GM18517 (cell line): Measurements from ENCODE around the gene EHD2.

Source experiments
- ATAC-seq: cut with Tn5 transposase; IDR thresholded peaks from one replicate; pipeline ENCODE4 v1.9.1; 2021; ENCODE audit warnings: mild to moderate bottlenecking, moderate library complexity; ENCODE audit not compliant: unreplicated experiment

EHD2 gene

DNA sequence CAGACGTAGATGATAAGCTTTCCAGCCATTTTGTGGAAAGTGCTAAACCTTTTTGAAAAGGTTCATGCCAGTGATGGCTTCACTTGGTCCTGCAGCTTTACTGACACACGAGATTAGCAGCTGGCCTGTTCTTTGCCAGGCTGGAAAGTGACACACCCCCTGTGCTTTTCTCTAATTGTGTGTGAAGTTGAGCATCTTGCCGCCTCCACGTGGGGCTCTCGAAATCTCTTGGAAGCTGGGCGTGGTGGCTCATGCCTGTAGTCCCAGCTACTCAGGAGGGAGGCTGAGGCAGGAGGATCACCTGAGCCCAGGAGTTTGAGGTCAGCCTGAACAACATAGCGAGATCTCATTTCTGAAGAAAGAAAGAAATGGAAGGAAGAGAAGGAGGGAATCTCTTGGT lies 25.3 kb upstream of the EHD2 start:
- no peak for ATAC-seq

- ATAC-seq, result no peak
These were observed 22.1 kb upstream of the EHD2 start for GRCh38 chr19:47691090-47691489.

DNA sequence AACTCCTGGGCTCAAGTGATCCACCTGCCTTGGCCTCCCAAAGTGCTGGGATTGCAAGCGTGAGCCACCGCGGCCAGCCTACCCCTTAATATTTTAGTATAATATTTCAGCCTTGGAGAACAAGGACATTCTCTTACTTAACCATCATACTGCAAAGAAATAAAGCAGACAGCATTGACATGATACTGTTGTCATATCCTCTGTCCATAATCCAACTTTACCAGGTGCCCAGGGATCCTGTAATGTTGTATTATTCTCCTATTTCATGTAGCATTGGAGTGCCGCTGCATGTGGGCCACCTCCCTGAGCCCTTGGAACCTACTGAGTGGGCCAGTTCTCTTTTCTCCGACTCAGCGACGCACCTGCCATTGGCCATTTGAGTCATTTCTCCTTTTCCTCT lies 21.4 kb upstream of the EHD2 start:
- no peak for ATAC-seq

DNA sequence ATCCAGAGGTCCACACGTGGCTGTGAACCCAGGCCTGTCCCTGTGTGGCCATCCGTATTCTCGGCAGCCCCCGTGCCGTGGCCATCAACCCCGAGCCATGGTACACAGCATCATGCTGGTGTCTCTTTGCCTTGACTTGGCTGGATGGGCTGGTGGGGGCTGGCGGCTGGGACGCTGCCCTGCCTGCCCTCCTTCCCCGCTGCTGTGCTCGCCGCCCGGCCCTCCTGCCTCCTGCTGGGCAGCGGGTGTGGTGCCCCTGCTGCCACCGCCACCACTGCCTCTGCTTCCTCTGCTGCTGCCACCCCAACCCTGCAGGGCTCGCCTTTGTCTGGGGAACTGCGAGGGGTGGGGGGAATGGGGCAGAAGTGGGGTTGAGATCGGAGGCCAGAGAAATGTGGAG lies 19.7 kb upstream of the EHD2 start:
- ATAC-seq, result no peak

GRCh38 chr19:47693903-47694302 lies 19.3 kb upstream of the EHD2 start:
- no peak for ATAC-seq

- no peak for ATAC-seq
These were observed 18.6 kb upstream of the EHD2 start for GRCh38 chr19:47694466-47695273.

DNA sequence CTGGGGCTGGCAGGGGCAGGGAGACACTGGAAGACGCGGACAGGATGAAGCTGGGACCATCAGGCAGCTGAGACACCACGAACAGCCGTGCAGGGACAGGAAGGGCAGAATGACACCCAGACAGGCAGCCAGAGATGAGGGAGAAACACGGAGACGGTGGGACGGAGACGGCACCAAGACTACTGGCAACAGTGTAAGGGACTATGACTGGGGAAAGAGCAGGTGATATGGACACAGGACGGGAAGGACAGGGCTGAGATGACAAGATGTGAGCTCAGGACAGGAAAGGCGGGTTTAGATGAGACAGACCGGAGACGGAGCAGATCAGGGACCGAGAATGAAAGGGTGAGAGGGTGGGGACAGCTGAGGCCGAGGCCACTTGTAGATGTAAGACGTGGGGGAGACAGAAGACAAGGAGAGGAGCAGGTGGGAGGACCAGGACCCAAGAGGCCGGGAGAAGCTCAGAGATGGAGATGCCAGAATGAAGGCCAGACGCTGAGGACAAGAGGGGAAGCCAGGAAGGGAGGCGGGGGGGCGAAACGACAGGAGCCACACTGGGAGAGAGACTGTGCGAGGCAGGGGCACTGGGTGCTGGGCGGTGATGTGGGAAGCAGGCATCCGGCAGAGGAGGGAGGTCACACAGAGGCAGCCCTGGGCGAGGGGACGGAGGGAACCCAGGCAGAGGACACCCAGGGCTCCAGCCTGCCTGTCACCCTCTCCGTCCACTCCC lies 17.5 kb upstream of the EHD2 start:
- ATAC-seq, result no peak

GRCh38 chr19:47696635-47697034 lies 16.6 kb upstream of the EHD2 start:
- no peak for ATAC-seq

DNA sequence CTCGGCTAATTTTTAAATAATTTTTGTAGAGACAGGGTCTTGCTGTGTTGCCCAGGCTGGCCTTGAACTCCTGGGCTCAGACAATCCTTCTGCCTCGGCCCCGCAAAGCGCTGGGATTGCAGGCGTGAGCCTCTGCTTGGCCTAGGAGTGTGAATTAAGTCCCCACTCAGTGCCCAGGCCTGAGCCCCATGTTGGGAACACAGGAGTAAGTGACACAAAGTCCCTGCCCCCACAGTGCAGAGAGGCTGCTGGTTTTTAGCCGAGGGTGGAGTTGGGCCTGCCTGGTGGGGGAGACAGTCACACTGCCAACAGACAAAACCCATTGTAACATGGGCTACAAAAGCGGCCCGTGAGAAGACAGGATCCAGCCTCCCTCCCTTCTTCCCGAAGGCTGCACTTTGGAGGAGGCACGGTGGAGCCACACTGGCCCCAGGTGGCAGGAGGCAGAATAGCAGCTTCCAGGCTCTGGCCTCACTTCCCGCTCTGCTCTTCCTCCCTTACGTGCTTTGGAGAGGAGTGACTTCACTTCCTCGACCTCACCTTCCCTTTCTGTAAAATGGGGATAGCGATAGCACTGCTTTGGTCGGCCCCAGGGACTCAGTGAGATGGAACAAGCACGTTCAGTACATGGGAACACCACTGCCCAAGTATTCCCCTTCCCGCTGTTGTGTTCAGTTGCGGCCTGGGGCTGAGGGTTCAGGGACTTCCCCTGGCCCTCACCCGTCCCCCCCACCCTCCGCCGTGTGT lies 15.2 kb upstream of the EHD2 start:
- ATAC-seq, result no peak

- no peak for ATAC-seq
These were observed 14.4 kb upstream of the EHD2 start for GRCh38 chr19:47698631-47699359.

- no peak for ATAC-seq
These were observed 13.8 kb upstream of the EHD2 start for GRCh38 chr19:47699360-47699917.

DNA sequence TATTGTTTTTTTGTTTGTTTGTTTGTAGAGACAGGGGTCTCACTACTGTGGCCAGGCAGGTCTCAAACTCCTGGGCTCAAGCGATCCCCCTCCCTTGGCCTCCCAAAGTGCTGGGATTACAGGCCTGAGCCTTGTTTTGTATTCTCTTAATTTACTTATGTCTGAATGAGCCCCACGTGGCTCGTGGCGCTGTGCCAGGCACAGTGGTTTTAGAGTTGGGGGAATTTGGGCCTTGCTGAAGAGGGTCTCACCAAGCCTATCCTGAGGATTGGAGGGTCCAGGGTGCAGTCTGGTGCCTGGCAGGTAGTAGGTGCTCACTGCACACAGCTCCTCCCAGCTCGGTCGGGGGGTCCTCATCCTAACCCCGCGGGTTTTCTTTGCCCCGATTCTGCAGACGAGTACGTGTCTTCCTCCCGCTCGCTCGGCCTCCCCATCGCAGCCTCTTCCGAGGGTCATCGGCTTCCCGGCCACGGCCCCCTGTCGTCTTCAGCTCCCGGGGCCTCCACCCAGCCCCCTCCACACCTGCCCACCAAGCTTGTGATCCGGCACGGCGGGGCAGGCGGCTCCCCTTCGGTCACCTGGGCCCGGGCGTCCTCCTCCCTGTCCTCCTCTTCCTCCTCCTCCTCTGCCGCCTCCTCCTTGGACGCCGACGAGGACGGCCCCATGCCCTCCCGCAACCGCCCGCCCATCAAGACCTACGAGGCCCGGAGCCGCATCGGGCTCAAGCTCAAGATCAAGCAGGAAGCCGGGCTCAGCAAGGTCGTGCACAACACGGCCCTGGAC lies 12.1 kb upstream of the EHD2 start:
- no peak for ATAC-seq

DNA sequence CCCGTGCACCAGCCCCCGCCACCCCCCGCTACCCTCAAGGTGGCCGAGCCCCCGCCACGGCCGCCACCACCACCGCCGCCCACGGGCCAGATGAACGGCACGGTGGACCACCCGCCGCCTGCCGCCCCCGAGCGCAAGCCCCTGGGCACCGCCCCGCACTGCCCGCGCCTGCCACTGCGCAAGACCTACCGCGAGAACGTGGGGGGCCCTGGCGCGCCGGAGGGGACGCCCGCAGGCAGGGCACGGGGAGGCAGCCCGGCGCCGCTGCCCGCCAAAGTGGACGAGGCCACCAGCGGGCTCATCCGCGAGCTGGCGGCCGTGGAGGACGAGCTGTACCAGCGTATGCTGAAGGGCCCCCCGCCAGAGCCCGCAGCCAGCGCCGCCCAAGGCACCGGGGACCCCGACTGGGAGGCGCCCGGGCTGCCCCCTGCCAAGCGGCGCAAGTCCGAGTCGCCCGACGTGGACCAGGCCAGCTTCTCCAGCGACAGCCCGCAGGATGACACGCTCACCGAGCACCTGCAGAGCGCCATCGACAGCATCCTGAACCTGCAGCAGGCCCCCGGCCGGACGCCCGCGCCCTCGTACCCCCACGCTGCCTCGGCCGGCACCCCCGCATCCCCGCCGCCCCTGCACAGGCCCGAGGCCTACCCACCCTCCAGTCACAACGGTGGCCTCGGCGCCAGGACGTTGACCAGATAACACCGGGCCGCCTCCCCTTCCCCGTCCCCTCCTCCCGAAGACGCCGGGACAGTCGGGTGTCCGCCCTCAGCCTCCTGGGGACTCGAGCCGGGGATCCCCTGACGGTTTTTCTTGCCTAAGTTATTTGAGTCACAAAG lies 11.3 kb upstream of the EHD2 start:
- no peak for ATAC-seq

DNA sequence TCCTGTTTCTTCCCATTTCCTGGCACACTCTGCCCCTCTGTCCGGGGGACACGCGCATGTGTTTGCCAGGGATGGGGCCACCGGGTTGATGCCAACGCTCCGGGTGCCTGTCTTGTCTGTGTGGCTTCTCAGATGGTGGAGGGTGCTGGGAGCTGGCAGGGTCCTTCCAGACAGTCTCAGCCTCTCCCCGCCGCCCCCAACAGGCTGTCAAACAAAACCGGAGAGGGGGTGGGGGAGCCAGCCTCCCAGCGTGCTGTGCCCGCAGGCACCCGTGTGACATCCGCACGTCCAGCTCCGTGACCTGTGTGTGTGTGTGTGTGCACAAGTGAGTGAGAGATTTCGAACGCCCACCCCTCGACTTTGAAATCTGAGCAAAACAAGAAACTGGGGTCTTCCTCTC lies 10.6 kb upstream of the EHD2 start:
- no peak for ATAC-seq

GRCh38 chr19:47703301-47703700 lies 9.9 kb upstream of the EHD2 start:
- ATAC-seq, result no peak

- no peak for ATAC-seq
These were observed 9.2 kb upstream of the EHD2 start for GRCh38 chr19:47704024-47704423.

DNA sequence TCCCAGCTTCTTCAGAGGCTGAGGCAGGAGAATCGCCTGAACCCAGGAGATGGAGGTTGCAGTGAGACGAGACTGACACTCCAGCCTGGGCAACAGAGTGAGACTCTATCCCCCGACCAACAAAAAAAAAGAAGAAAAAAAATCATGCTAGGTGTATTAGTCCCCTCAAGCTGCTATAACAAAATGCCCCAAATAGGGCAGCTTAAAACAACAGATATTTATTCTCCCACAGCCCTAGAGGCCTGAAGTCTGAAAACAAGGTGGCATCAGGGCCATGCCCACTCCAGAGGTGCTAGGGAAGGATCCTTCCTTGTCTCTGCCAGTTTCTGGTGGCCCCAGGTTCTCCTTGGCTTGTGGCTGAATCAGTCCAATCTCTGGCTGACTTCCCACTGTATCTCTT lies 8.6 kb upstream of the EHD2 start:
- no peak for ATAC-seq

DNA sequence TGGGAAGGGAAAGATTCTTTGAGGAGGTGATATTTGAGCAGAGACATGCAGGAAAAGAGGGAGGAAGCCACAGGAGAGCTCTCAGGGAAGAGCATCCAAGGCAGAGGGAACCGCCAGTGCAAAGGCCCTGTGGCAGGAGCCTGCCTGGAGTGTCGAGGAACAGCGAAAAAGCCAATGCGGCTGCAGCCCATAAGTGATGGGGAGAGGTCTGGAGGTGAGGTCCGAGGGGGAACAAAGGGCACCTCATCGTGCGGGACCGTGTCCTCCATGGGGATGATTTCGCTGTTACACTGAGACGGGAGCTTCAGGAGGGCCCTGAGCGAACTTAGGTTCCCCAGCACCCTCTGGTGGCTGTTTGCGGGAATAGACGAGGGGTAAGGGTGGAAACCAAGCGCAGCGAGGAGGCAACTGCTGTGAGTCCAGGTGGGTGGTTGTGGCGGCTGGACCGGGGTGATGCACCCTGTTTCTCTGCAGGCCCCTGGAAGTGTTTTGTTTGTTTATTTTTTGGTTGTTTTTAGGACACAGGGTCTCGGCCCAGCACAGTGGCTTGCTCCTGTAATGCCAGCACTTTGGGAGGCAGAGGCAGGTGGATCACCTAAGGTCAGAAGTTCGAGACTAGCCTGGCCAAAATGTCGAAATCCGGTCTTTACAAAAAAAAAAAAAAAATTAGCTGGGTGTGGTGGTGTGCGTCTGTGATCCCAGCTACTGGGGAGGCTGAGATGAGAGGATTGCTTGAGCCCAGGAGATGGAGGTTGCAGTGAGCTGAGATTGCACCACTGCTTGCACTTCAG lies 5.9 kb upstream of the EHD2 start:
- no peak for ATAC-seq
